Smooth muscle cell (in vitro differentiated cells): ENCODE results near the gene KLF2. TPM values are rescaled to one million over a fixed set of nuclear protein-coding genes. Genes with fewer than 3 reads are reported as not detected.
"Not testable (repeated sequence)": the region's sequence is repeated elsewhere in the genome, so short reads cannot be mapped to it uniquely, and the experiment has no call there.

Source experiments
- DNase-seq: peaks from one replicate; lab custom pipeline; 2025; ENCODE audit not compliant: unreplicated experiment; lab: John Stamatoyannopoulos, UW
- H2AFZ ChIP-seq: fragments of 200-600 bp; sonication (generic); 2 replicates; pipeline ENCODE4 v1.6.0; 2016; ENCODE audit warnings: antibody characterized with exemption, low read depth, mild to moderate bottlenecking
- H3F3A ChIP-seq: fragments of 200-600 bp; sonication (generic); 2 replicates; pipeline ENCODE4 v1.6.0; 2017; ENCODE audit warnings: antibody characterized with exemption, low read depth
- H3K27ac ChIP-seq: fragments of 200-600 bp; sonication (generic); 2 replicates; pipeline ENCODE4 v1.5.1; 2016; ENCODE audit warnings: low read depth, mild to moderate bottlenecking
- H3K27me3 ChIP-seq: fragments of 200-600 bp; sonication (generic); 2 replicates; pipeline ENCODE4 v1.6.1; 2016; ENCODE audit warnings: low read depth, mild to moderate bottlenecking
- H3K36me3 ChIP-seq: fragments of 200-600 bp; sonication (generic); 2 replicates; pipeline ENCODE4 v1.5.1; 2016; ENCODE audit warnings: low read depth
- H3K4me1 ChIP-seq: fragments of 200-600 bp; sonication (generic); 2 replicates; pipeline ENCODE4 v1.5.1; 2016; ENCODE audit warnings: low read depth
- H3K4me2 ChIP-seq: fragments of 200-600 bp; sonication (generic); 2 replicates; pipeline ENCODE4 v1.6.0; 2016; ENCODE audit warnings: mild to moderate bottlenecking
- H3K4me3 ChIP-seq: fragments of 200-600 bp; sonication (generic); 2 replicates; pipeline ENCODE4 v1.5.1; 2016; ENCODE audit warnings: mild to moderate bottlenecking
- H3K79me2 ChIP-seq: fragments of 200-600 bp; sonication (generic); 2 replicates; pipeline ENCODE4 v1.6.0; 2016; ENCODE audit warnings: low read depth, mild to moderate bottlenecking
- H3K9ac ChIP-seq: fragments of 200-600 bp; sonication (generic); 2 replicates; pipeline ENCODE4 v1.6.0; 2016; ENCODE audit warnings: low read depth
- H3K9me3 ChIP-seq: fragments of 200-600 bp; sonication (generic); replicated peaks from 2 replicates; pipeline ENCODE4 v1.5.1; 2016; ENCODE audit warnings: low read depth
- H4K20me1 ChIP-seq: fragments of 200-600 bp; sonication (generic); 2 replicates; pipeline ENCODE4 v1.6.0; 2016; ENCODE audit warnings: low read depth
- CTCF ChIP-seq: fragments of 200-600 bp; sonication (generic); IDR thresholded peaks from 2 replicates; pipeline ENCODE4 v1.5.1; 2017; ENCODE audit warnings: borderline replicate concordance, mild to moderate bottlenecking, antibody characterized with exemption; ENCODE audit not compliant: insufficient read depth, poor library complexity, severe bottlenecking
- WGBS: methylation state at CpG from one replicate; pipeline ENCODE4 v1.1.7; 2016; ENCODE audit warnings: low lambda C conversion rate; 5-methylcytosine and 5-hydroxymethylcytosine counted together
- polyA plus RNA-seq: library from polyadenylated mRNA; unstranded; fragments of >200 nt; fragmentation: Nextera tagmentation; extraction: Ambion mirVana; gene quantifications from 2 replicates; pipeline ENCODE4 v1.2.1, GENCODE V29; 2016
- total RNA-seq: library from RNA; depleted of rRNA; stranded (reverse); fragments of >200 nt; gene quantifications from 2 replicates; pipeline ENCODE4 v1.2.3, GENCODE V29; 2014

Gene KLF2
- total and polyA plus RNA-seq, 2 experiments from 2014 or later: 2.7 to 18.0 TPM

DNA sequence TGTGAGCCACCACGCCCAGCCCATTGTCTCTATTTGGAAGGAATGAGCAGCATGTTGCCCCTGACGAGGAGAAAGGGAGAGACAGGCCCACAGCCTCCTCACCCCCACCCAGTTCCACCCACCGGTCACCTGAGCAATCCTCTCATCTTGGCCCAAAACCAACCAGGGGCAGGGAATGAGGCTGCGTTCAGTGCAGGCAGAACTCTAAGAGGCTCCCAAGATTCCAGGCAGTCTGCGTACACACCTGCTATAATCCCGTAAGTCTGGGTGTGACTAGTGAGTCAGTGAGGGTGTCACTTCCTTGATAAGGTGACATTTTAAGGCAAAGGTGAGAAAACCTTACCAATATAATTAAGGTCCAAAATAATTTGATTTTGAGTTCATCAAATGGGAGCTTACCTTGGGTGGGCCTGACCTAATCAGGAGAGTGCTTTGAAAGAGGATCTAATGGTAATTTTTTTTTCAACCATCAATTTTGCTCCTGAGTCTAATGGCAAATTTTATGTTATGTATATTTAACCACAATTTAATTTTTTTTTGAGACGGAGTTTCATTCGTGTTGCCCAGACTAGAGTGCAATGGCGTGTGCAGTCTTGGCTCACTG is 26.9 kb upstream of the KLF2 start:
- Histone ChIP-seq H3K79me2 (no peaks in the 10 kb centered on the region), H2AFZ (no peak overlapping the region), H3K4me1 (no peaks in the 10 kb centered on the region), H3F3A (peaks cover 7% of the 10 kb centered on the region), H3K27ac (no peak overlapping the region), H3K27me3 (no peaks in the 10 kb centered on the region), H4K20me1 (no peaks in the 10 kb centered on the region), H3K9me3 (no peaks in the 10 kb centered on the region), H3K9ac (no peak overlapping the region), H3K4me3 (no peak overlapping the region), H3K4me2 (no peak overlapping the region), H3K36me3 (no peaks in the 10 kb centered on the region)
- no peak for DNase-seq
- WGBS: 92% methylated on average over 9 of the region's 9 CpGs
- no peak for TF ChIP-seq CTCF

DNA sequence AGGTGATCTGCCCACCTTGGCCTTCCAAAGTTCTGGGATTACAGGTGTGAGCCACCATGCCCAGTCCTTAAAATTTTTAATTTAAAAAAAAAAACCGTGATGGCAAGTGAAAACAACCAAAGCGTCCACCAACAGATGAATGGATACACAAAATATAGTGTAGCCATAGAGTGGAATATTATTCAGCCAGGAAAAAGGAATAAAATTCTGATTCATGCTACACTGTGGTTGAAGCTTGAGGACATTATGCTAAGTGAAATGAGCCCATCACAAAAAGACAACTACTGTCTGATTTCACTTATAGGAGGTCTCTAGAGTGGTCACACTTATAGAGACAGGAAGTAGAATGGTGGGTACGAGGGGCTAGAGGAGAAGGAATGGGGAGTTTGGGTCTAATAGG is 26.3 kb upstream of the KLF2 start:
- no peaks in the 10 kb centered on the region for H3K79me2 ChIP-seq
- no peak overlapping the region for H3K4me2 ChIP-seq

DNA sequence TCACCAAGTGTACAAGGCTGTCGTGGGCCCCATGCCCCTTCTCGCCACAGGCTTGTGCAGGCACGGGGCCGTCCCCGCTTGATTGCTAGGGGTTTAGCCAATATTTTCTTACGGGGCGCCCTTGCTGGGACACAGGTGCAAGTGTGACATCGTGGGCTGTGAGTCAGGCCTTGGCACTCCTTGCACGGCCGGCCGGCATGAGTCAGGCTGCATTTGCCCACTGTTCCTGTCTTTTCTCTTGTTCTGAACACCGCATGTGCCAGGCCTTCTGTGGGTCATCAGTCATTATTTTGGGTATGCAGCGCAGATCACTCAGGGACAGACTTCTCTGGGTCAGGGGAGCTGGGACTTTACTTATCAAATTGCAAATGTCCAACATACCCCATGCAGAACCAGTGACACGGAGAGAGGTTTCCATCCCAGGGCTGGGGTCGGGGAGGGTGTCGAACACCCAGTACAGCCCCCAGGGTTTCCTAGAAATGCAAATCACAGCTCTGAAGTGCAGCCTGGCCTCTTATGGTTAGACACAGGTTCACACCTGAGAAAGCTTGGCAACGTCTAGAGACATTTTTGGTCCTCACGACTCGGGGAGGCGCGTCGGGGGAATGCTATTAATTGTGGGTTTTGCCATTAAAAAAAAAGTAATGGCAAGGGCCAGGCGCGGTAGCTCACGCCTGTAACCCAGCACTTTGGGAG is 22.5 kb upstream of the KLF2 start:
- H3K9me3 ChIP-seq: no peaks in the 10 kb centered on the region
- H3K4me2 ChIP-seq: no peak overlapping the region
- H2AFZ ChIP-seq: no peak overlapping the region
- no peak overlapping the region for H3K9ac ChIP-seq
- 85% methylated on average over 25 of the region's 25 CpGs for WGBS
- no peak for TF ChIP-seq CTCF
- no peak for DNase-seq
- H3K4me1 ChIP-seq: no peaks in the 10 kb centered on the region
- no peaks in the 10 kb centered on the region for H3K79me2 ChIP-seq
- no peaks in the 10 kb centered on the region for H3K27me3 ChIP-seq
- no peaks in the 10 kb centered on the region for H4K20me1 ChIP-seq
- H3K27ac ChIP-seq: no peak overlapping the region
- H3K4me3 ChIP-seq: no peak overlapping the region
- H3K36me3 ChIP-seq: no peaks in the 10 kb centered on the region
- H3F3A ChIP-seq: no peaks in the 10 kb centered on the region

More for the DNA sequence above, 26.3 kb upstream of the KLF2 start:
- Histone ChIP-seq H2AFZ (no peak overlapping the region), H3K4me1 (no peaks in the 10 kb centered on the region), H3K4me3 (no peak overlapping the region), H3K36me3 (no peaks in the 10 kb centered on the region), H3K27me3 (no peaks in the 10 kb centered on the region), H3K9ac (no peak overlapping the region), H4K20me1 (no peaks in the 10 kb centered on the region), H3F3A (peaks cover under 1% of the 10 kb centered on the region), H3K9me3 (no peaks in the 10 kb centered on the region), H3K27ac (no peak overlapping the region)
- DNase-seq: no peak
- TF ChIP-seq CTCF: no peak
- 77% methylated on average over 3 of the region's 3 CpGs for WGBS

- DNase-seq: no peak
- Histone ChIP-seq H3K4me1 (no peaks in the 10 kb centered on the region), H3K27me3 (no peaks in the 10 kb centered on the region), H3K79me2 (no peaks in the 10 kb centered on the region), H4K20me1 (no peaks in the 10 kb centered on the region), H3K36me3 (no peaks in the 10 kb centered on the region), H3K27ac (no peak overlapping the region), H3K9ac (no peak overlapping the region), H3K9me3 (no peaks in the 10 kb centered on the region), H2AFZ (no peak overlapping the region), H3K4me2 (no peak overlapping the region), H3K4me3 (no peak overlapping the region), H3F3A (no peaks in the 10 kb centered on the region)
- no peak for TF ChIP-seq CTCF
- 73% methylated on average over 3 of the region's 3 CpGs for whole genome bisulfite sequencing
Measured at GRCh38 chr19:16303755-16304154, 20.9 kb upstream of the KLF2 start.

GRCh38 chr19:16304511-16304910 is 20.1 kb upstream of the KLF2 start:
- not testable (repeated sequence) for H3K4me1 ChIP-seq, H3K36me3 ChIP-seq, H3K9ac ChIP-seq, H3F3A ChIP-seq, H4K20me1 ChIP-seq, H3K4me3 ChIP-seq, H2AFZ ChIP-seq, H3K27me3 ChIP-seq, H3K4me2 ChIP-seq, DNase-seq, H3K79me2 ChIP-seq, H3K27ac ChIP-seq, H3K9me3 ChIP-seq
- 91% methylated on average over 2 of the region's 2 CpGs for WGBS
